DND-41 (cell line): ENCODE measurements around the gene AMH.

Experiments used
- CTCF ChIP-seq: IDR thresholded peaks from 2 replicates; pipeline ENCODE4 v1.5.1; 2012; ENCODE audit warnings: borderline replicate concordance, low read length, moderate library complexity, mild to moderate bottlenecking; ENCODE audit not compliant: poor library complexity, severe bottlenecking; ENCODE audit errors: extremely low read depth
- EZH2 ChIP-seq: IDR thresholded peaks from 3 replicates; pipeline ENCODE4 v1.6.1; 2012; ENCODE audit warnings: borderline replicate concordance, low read depth, mild to moderate bottlenecking, moderate library complexity, low read length, inconsistent platforms; ENCODE audit not compliant: severe bottlenecking

DNA sequence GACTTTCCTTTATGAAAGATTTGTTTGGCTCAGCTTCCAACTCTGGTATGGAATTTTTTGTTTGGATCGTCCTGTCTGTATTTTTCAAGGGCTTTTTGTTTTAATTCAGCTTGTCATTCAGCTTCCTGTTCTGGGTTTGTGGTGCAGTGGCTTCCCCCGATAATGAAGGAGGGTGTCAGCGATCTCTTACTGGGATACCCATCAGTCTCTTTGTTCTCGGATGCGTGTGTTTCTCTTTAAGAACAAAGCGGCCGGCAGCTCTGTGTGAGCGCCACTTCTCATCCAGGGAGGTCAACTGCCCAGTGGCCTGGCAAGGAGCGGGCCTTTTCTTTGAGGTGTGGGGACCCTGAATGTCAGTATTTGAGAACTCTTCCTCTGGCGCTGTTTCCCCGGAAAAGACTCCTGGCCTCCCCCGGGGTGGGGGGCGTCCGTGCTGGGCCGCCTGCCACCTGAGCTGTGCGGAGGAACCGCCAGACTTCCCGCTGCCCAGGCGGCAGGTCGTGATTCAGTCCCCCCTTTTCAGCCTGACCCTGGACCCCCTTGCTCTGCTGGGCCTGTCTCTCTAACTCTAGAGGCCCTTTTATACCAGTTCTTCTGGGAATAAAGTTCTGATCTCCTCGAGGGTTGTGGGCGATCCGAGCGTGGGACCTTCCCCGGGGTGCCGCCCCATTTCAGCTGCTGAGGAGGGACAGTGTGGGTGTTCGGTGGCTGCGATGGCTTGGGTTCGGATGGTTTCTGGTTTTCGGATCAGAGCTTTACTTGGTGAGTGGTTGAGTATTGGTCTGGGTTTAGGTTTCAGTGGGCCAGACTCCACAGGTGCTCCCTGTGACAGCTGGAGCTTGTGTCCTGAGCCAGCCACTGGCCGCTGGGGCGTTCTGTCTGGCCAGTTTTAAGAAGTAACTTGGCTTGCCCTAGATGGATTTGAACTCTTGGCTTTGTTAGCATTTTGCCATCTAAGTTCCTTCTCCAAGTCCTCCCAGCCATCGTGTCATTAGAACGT, 9.1 kb upstream of the AMH start:
- TF ChIP-seq CTCF = no peak
- TF ChIP-seq EZH2 = no peak
